K562 (cell line): ENCODE data around the gene ATP5PO.

ENCODE experiments used
- BRCA1 ChIP-seq, 2 experiments: fragments of 450-650 bp in 1 of 2; sonication (generic) in 1 of 2; formaldehyde crosslinking in 1 of 2; IDR thresholded peaks; 2 replicates each; pipeline versions ENCODE4 v1.5.0 to v1.6.1; 2017 to 2020; ENCODE audit warnings: mild to moderate bottlenecking in 1 of 2, missing genetic modification reagents in 1 of 2
- CTCF ChIP-seq, 3 experiments: IDR thresholded peaks in 2 of 3; conservative IDR thresholded peaks in 1 of 3; 2 replicates each; pipeline ENCODE4 v1.5.1; 2011 to 2012; ENCODE audit warnings: low read length in 3 of 3, mild to moderate bottlenecking in 3 of 3, control low read depth in 2 of 3, improper control_type of control experiment in 1 of 3, inconsistent platforms in 1 of 3, low read depth in 1 of 3, mixed read lengths in 1 of 3, moderate library complexity in 1 of 3; ENCODE audit not compliant: insufficient read depth in 2 of 3
- ESRRB ChIP-seq: fragments of 250-450 bp; sonication (Bioruptor Pico); IDR thresholded peaks from 2 replicates; pipeline ENCODE4 v1.5.0; 2020; ENCODE audit warnings: mild to moderate bottlenecking, moderate library complexity, borderline replicate concordance
- EZH2 ChIP-seq: IDR thresholded peaks from 2 replicates; pipeline ENCODE4 v1.6.1; 2012; ENCODE audit warnings: low read depth, mild to moderate bottlenecking, inconsistent platforms, low read length, borderline replicate concordance
- JUND ChIP-seq, 2 experiments: IDR thresholded peaks; 2 replicates in 1 of 2; 3 replicates in 1 of 2; pipeline ENCODE4 v1.6.1; 2011; ENCODE audit warnings: borderline replicate concordance in 2 of 2, low read depth in 2 of 2, low read length in 2 of 2, improper control_type of control experiment in 1 of 2, missing biosample characterization in 1 of 2, missing genetic modification characterization in 1 of 2, missing genetic modification reagents in 1 of 2
- PHF8 ChIP-seq: fragments of 200-600 bp; sonication (generic); IDR thresholded peaks from 2 replicates; pipeline ENCODE4 v1.6.1; 2012; ENCODE audit warnings: mixed run types, mild to moderate bottlenecking, inconsistent platforms, low read length, moderate library complexity, borderline replicate concordance
- RAD21 ChIP-seq, 2 experiments: fragments of 250-450 bp in 1 of 2; fragments of 450-650 bp in 1 of 2; sonication (Bioruptor Pico) in 1 of 2; formaldehyde crosslinking in 1 of 2; IDR thresholded peaks in 1 of 2; conservative IDR thresholded peaks in 1 of 2; 2 replicates each; pipeline versions ENCODE4 v1.4.0 to v1.8.0; 2020 to 2022; ENCODE audit warnings: mild to moderate bottlenecking in 2 of 2, moderate library complexity in 1 of 2
- RBBP5 ChIP-seq: fragments of 200-600 bp; sonication (generic); IDR thresholded peaks from 2 replicates; pipeline ENCODE4 v1.6.1; 2012; ENCODE audit warnings: borderline replicate concordance, mild to moderate bottlenecking, low read length, control low read depth, inconsistent platforms; ENCODE audit not compliant: insufficient read depth, poor library complexity, severe bottlenecking
- SMARCE1 ChIP-seq: fragments of 450-650 bp; IDR thresholded peaks from 2 replicates; pipeline ENCODE4 v1.7.1; 2016; ENCODE audit warnings: mild to moderate bottlenecking
- TSHZ1 ChIP-seq: fragments of 250-450 bp; sonication (Bioruptor Pico); IDR thresholded peaks from 2 replicates; pipeline ENCODE4 v1.4.0; 2020; ENCODE audit warnings: mild to moderate bottlenecking, moderate library complexity
- ZNF224 ChIP-seq: sonication (generic); formaldehyde crosslinking; IDR thresholded peaks from 2 replicates; pipeline ENCODE4 v1.8.0; 2022; ENCODE audit warnings: mild to moderate bottlenecking, missing genetic modification reagents
- ZNF24 ChIP-seq: fragments of 450-650 bp; IDR thresholded peaks from 2 replicates; pipeline ENCODE4 v1.6.1; 2016

- TF ChIP-seq RBBP5: no peak
- peak; percentile 66 to 92 (median 76) for TF ChIP-seq CTCF (IDR thresholded peaks at IDR 0.05 in 2 of 3, conservative IDR thresholded peaks at IDR 0.05 in 1 of 3; ENCODE audit: insufficient read depth in 2 of 3, low read depth in 1 of 3, low read length in 3 of 3)
- peak in 1 of 2 experiments; percentile 53; a peak in 2 of 4 replicates for TF ChIP-seq RAD21 (CRISPR knock-in tag; conservative IDR thresholded peaks at IDR 0.05 in 1 of 2, IDR thresholded peaks at IDR 0.05 in 1 of 2)
- TF ChIP-seq SMARCE1: no peak
- no peak for TF ChIP-seq BRCA1 (IDR thresholded peaks at IDR 0.05)
- TF ChIP-seq BRCA1 (CRISPR knock-in tag; IDR thresholded peaks at IDR 0.05): no peak
- no peak for TF ChIP-seq ESRRB (CRISPR knock-in tag)
- TF ChIP-seq ZNF24: no peak
- TF ChIP-seq PHF8: no peak
- no peak for TF ChIP-seq ZNF224 (CRISPR knock-in tag)
- no peak for TF ChIP-seq EZH2
- TF ChIP-seq JUND (IDR thresholded peaks at IDR 0.05; ENCODE audit: borderline replicate concordance, low read depth, low read length): no peak
- no peak for TF ChIP-seq JUND (tag; IDR thresholded peaks at IDR 0.05; ENCODE audit: borderline replicate concordance, low read depth, low read length)
- TF ChIP-seq TSHZ1: no peak
Measured at GRCh38 chr21:33855190-33855589, 60.4 kb downstream of the ATP5PO start.
